Ascending aorta (tissue), 2 donors: ENCODE measurements around the gene TMPRSS3. TPM values are rescaled to one million over a fixed set of nuclear protein-coding genes. Genes with fewer than 3 reads are reported as not detected.

Experiments
- DNase-seq, 2 donors: peaks; one replicate each; pipeline ENCODE4 v3.0.0-alpha.2; 2019; ENCODE audit warnings: low spot score in 2 of 2
- H3K27ac ChIP-seq, 2 donors: fragments of 200-600 bp; sonication (generic); one replicate each; pipeline ENCODE4 v1.5.1; 2016 to 2017; ENCODE audit warnings: mild to moderate bottlenecking in 1 of 2
- H3K27me3 ChIP-seq: fragments of 200-600 bp; sonication (generic); one replicate; pipeline ENCODE4 v1.5.1; 2017
- H3K36me3 ChIP-seq, 2 donors: fragments of 200-600 bp; sonication (generic); one replicate each; pipeline ENCODE4 v1.5.1; 2016
- H3K4me1 ChIP-seq, 2 donors: fragments of 200-600 bp; sonication (generic); one replicate each; pipeline ENCODE4 v1.5.1; 2016 to 2017; ENCODE audit warnings: mild to moderate bottlenecking in 1 of 2
- H3K4me3 ChIP-seq, 2 donors: fragments of 200-600 bp; sonication (generic); one replicate each; pipeline ENCODE4 v1.5.1; 2016 to 2017; ENCODE audit warnings: mild to moderate bottlenecking in 1 of 2
- H3K9me3 ChIP-seq, 2 donors: fragments of 200-600 bp; sonication (generic); one replicate each; pipeline ENCODE4 v1.5.1; 2016
- CTCF ChIP-seq, 3 experiments: fragments of 200-600 bp in 2 of 3; fragments of 450-650 bp in 1 of 3; sonication (generic) in 2 of 3; IDR thresholded peaks; one replicate each; pipeline ENCODE4 v1.5.1; 2016 to 2019; ENCODE audit warnings: antibody characterized with exemption in 3 of 3, mild to moderate bottlenecking in 1 of 3, moderate library complexity in 1 of 3
- intact Hi-C: fragments of 100-400 bp; cut with DNase I; formaldehyde crosslinking; loops from one replicate; pipeline ENCODE4 v1.15.1; 2023
- total RNA-seq: library from RNA; depleted of rRNA; stranded (reverse); fragments of >200 nt; gene quantifications from one replicate; pipeline ENCODE4 v1.1.0, GENCODE V29; 2016

The TMPRSS3 gene
- total RNA-seq, 1 donor from 2014 or later = not detected

GRCh38 chr21:42347601-42348327 lies 48.1 kb downstream of the TMPRSS3 start:
- DNase-seq = no peak

GRCh38 chr21:42346866-42347600 lies 48.8 kb downstream of the TMPRSS3 start:
- H3K4me3 ChIP-seq = no peak overlapping the region
- H3K9me3 ChIP-seq = no peaks in the 10 kb centered on the region
- H3K36me3 ChIP-seq = no peaks in the 10 kb centered on the region
- TF ChIP-seq CTCF (IDR thresholded peaks at IDR 0.05) = no peak
- intact Hi-C loops = no loop called here
- H3K4me1 ChIP-seq = no peaks in the 10 kb centered on the region
- H3K27me3 ChIP-seq = no peaks in the 10 kb centered on the region
- DNase-seq = no peak
- H3K27ac ChIP-seq = no peak overlapping the region

More at GRCh38 chr21:42347601-42348327, 48.1 kb downstream of the TMPRSS3 start:
- Histone ChIP-seq H3K4me1 (no peaks in the 10 kb centered on the region), H3K27me3 (no peaks in the 10 kb centered on the region), H3K36me3 (no peaks in the 10 kb centered on the region), H3K9me3 (no peaks in the 10 kb centered on the region), H3K4me3 (no peak overlapping the region), H3K27ac (no peak overlapping the region)
- TF ChIP-seq CTCF (IDR thresholded peaks at IDR 0.05) = no peak
- intact Hi-C loops = no loop called here

- H3K27me3 ChIP-seq = no peaks in the 10 kb centered on the region
- DNase-seq = no peak
- intact Hi-C loops = no loop called here
- no peak overlapping the region for H3K4me3 ChIP-seq
- H3K9me3 ChIP-seq = no peaks in the 10 kb centered on the region
- TF ChIP-seq CTCF (IDR thresholded peaks at IDR 0.05) = no peak
- no peak overlapping the region for H3K27ac ChIP-seq
- no peaks in the 10 kb centered on the region for H3K4me1 ChIP-seq
- no peaks in the 10 kb centered on the region for H3K36me3 ChIP-seq
These were observed 49.4 kb downstream of the TMPRSS3 start for GRCh38 chr21:42346441-42346840.

- TF ChIP-seq CTCF (IDR thresholded peaks at IDR 0.05) = no peak
- Histone ChIP-seq H3K27me3 (no peaks in the 10 kb centered on the region), H3K4me1 (no peaks in the 10 kb centered on the region), H3K36me3 (no peaks in the 10 kb centered on the region), H3K9me3 (no peaks in the 10 kb centered on the region), H3K27ac (no peak overlapping the region), H3K4me3 (no peak overlapping the region)
- no peak for DNase-seq
- intact Hi-C loops = no loop called here
These were observed 51.2 kb downstream of the TMPRSS3 start for GRCh38 chr21:42344631-42345030.

GRCh38 chr21:42343963-42344510 lies 51.8 kb downstream of the TMPRSS3 start:
- H3K4me1 ChIP-seq = no peaks in the 10 kb centered on the region
- H3K9me3 ChIP-seq = no peaks in the 10 kb centered on the region
- H3K36me3 ChIP-seq = no peaks in the 10 kb centered on the region
- no peak overlapping the region for H3K27ac ChIP-seq
- intact Hi-C loops = no loop called here
- TF ChIP-seq CTCF (IDR thresholded peaks at IDR 0.05) = no peak
- no peaks in the 10 kb centered on the region for H3K27me3 ChIP-seq
- DNase-seq = no peak
- no peak overlapping the region for H3K4me3 ChIP-seq
